GM18498 (cell line): ENCODE results near the gene ARHGAP42.
"Not testable (repeated sequence)": the region's sequence is repeated elsewhere in the genome, so short reads cannot be mapped to it uniquely, and the experiment has no call there.

Experiments
- ATAC-seq: cut with Tn5 transposase; IDR thresholded peaks from one replicate; pipeline ENCODE4 v1.9.1; 2021; ENCODE audit warnings: mild to moderate bottlenecking, moderate library complexity; ENCODE audit not compliant: unreplicated experiment

ARHGAP42 gene

GRCh38 chr11:101008961-101009689 lies 322.0 kb downstream of the ARHGAP42 start:
- ATAC-seq = no peak

- ATAC-seq = no peak
Observed at GRCh38 chr11:101009690-101010055, 322.6 kb downstream of the ARHGAP42 start.

GRCh38 chr11:101010899-101011298 lies 323.8 kb downstream of the ARHGAP42 start:
- no peak for ATAC-seq

- no peak for ATAC-seq
Observed at GRCh38 chr11:101011881-101012280, 324.8 kb downstream of the ARHGAP42 start.

GRCh38 chr11:101013702-101014101 lies 326.6 kb downstream of the ARHGAP42 start:
- not testable (repeated sequence) for ATAC-seq

GRCh38 chr11:101014600-101015285 lies 327.7 kb downstream of the ARHGAP42 start:
- ATAC-seq = no peak

GRCh38 chr11:101019870-101020269 lies 332.8 kb downstream of the ARHGAP42 start:
- no peak for ATAC-seq

- ATAC-seq = no peak
Observed at GRCh38 chr11:101022256-101022655, 335.2 kb downstream of the ARHGAP42 start.

- no peak for ATAC-seq
Observed at GRCh38 chr11:101028644-101029043, 341.6 kb downstream of the ARHGAP42 start.

GRCh38 chr11:101030015-101030414 lies 342.9 kb downstream of the ARHGAP42 start:
- ATAC-seq = no peak

GRCh38 chr11:101030692-101031091 lies 343.6 kb downstream of the ARHGAP42 start:
- no peak for ATAC-seq

- ATAC-seq = no peak
Observed at GRCh38 chr11:101031713-101032112, 344.6 kb downstream of the ARHGAP42 start.

GRCh38 chr11:101032991-101033390 lies 345.9 kb downstream of the ARHGAP42 start:
- no peak for ATAC-seq

GRCh38 chr11:101034076-101034475 lies 347.0 kb downstream of the ARHGAP42 start:
- no peak for ATAC-seq

GRCh38 chr11:101035872-101036271 lies 348.8 kb downstream of the ARHGAP42 start:
- no peak for ATAC-seq
